ENCODE results near the gene SLC3A2. TPM values are rescaled to one million over a fixed set of nuclear protein-coding genes. Genes with fewer than 3 reads are reported as not detected.
A peak's percentile ranks its signal among the peaks of the same experiment; 100 is the strongest.
"Not testable (repeated sequence)": the region's sequence is repeated elsewhere in the genome, so short reads cannot be mapped to it uniquely, and the experiment has no call there.

Gene SLC3A2
- total and polyA plus RNA-seq, 4 experiments from 2014 or later, result 157 to 226 (median 210) TPM

- peak overlapping the region; percentile 78 for H3K27ac ChIP-seq (ENCODE audit: low read depth, low read length)
- ChIA-PET POLR2A (ENCODE audit: partially characterized antibody) (interaction anchor here (0.6 to 10.3 kb wide), 42 partner anchors 10 to 1888 kb away, joined by 3 to 667 read pairs (median 11); partner anchors contain the start of genes B3GAT3, BSCL2, C11orf98 and CSKMT), CTCF (ENCODE audit: partially characterized antibody) (interaction anchor here (0.9 to 5.2 kb wide), 12 partner anchors 9 to 432 kb away, joined by 3 to 72 read pairs (median 4); partner anchors contain the start of genes SLC3A2, TMEM179B, WDR74 and ZBTB3)
- peak overlapping the region; percentile 93 to 98 (median 95) for H3K27ac Mint-ChIP-seq
- H3K36me3 ChIP-seq (ENCODE audit: insufficient read depth, low read length), result peaks cover 31% of the 10 kb centered on the region
- peaks cover 0 to 6% (median 0%) of the 10 kb centered on the region in 8 donors for H3K9me3 Mint-ChIP-seq
- peak in 1 of 5 donors; percentile 29 for DNase-seq
- H3K4me1 ChIP-seq (ENCODE audit: insufficient read depth, low read length), result peaks cover 51% of the 10 kb centered on the region
- H3K27me3 ChIP-seq (ENCODE audit: insufficient read depth, low read length), result no peaks in the 10 kb centered on the region
- H3K4me1 Mint-ChIP-seq, result peaks cover 41 to 61% (median 52%) of the 10 kb centered on the region in 4 donors
- H3K4me3 Mint-ChIP-seq, result peak overlapping the region; percentile 95 to 99 (median 96)
- peaks cover 33 to 47% of the 10 kb centered on the region in 2 donors for H3K36me3 Mint-ChIP-seq
- H3K4me3 ChIP-seq (ENCODE audit: low read length in 2 of 2), result peak overlapping the region; percentile 72 to 91
- intact Hi-C loops (cut with micrococcal nuclease), result loop anchor here (1.0 to 10.0 kb wide), 7 partner anchors 24 to 302 kb away; partner anchors contain the start of genes HNRNPUL2, NXF1, STX5 and TEX54
- H3K27me3 Mint-ChIP-seq, result no peaks in the 10 kb centered on the region
- H3K9me3 ChIP-seq (ENCODE audit: control insufficient read depth in 1 of 2, low read length in 2 of 2), result no peaks in the 10 kb centered on the region
Measured at GRCh38 chr11:62856333-62856895, 24.3 kb upstream of the SLC3A2 start.

GRCh38 chr11:62857541-62857982 is 23.1 kb upstream of the SLC3A2 start:
- Histone ChIP-seq H3K27ac (ENCODE audit: low read depth, low read length) (no peak overlapping the region), H3K9me3 (ENCODE audit: control insufficient read depth in 1 of 2, low read length in 2 of 2) (no peaks in the 10 kb centered on the region), H3K4me3 (ENCODE audit: low read length in 2 of 2) (no peak overlapping the region), H3K4me1 (ENCODE audit: insufficient read depth, low read length) (peaks cover 48% of the 10 kb centered on the region), H3K36me3 (ENCODE audit: insufficient read depth, low read length) (peaks cover 20% of the 10 kb centered on the region), H3K27me3 (ENCODE audit: insufficient read depth, low read length) (no peaks in the 10 kb centered on the region)
- H3K36me3 Mint-ChIP-seq, result peaks cover 24 to 35% of the 10 kb centered on the region in 2 donors
- peak overlapping the region in 7 of 8 donors; percentile 15 to 98 (median 57) for H3K4me3 Mint-ChIP-seq
- peaks cover 36 to 53% (median 44%) of the 10 kb centered on the region in 4 donors for H3K4me1 Mint-ChIP-seq
- peaks cover 0 to 6% (median 0%) of the 10 kb centered on the region in 8 donors for H3K9me3 Mint-ChIP-seq
- CTCF ChIA-PET (ENCODE audit: partially characterized antibody), result interaction anchor here (0.9 to 5.2 kb wide), 5 partner anchors 27 to 433 kb away, joined by 3 to 72 read pairs (median 6); partner anchors contain the start of gene TMEM179B
- no peak for DNase-seq
- POLR2A ChIA-PET (ENCODE audit: partially characterized antibody), result interaction anchor here (0.9 to 10.3 kb wide), 11 partner anchors 14 to 285 kb away, joined by 3 to 667 read pairs (median 60); partner anchors contain the start of genes C11orf98, CSKMT, GNG3 and LBHD1
- intact Hi-C loops (cut with micrococcal nuclease), result loop anchor here (10.0 kb wide), 1 partner anchor 303 kb away; no protein-coding TSS in a partner anchor
- H3K27ac Mint-ChIP-seq, result peak overlapping the region in 4 of 7 donors; percentile 45 to 93 (median 70)
- no peaks in the 10 kb centered on the region for H3K27me3 Mint-ChIP-seq

DNA sequence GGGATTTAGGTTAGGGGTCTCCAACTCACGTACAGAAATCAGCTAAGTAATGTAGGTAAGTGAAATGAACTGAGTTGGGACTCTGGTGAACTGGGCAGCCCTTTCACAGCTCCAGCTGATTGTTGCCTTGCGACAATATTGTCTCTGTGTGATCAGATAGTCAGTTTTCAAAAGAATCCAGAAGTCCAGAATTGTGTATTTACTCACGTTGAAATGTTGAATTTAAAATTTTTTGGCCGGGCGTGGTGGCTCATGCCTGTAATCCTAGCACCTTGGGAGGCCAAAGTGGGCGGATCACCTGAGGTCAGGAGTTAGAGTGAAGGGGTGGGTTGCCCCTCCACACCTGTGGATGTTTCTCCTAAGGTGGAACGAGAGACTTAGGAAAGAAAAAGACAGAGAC is 22.5 kb upstream of the SLC3A2 start:
- H3K4me1 Mint-ChIP-seq, result peaks cover 33 to 50% (median 41%) of the 10 kb centered on the region in 4 donors
- H3K27ac Mint-ChIP-seq, result peak overlapping the region in 2 of 7 donors; percentile 22 to 80

DNA sequence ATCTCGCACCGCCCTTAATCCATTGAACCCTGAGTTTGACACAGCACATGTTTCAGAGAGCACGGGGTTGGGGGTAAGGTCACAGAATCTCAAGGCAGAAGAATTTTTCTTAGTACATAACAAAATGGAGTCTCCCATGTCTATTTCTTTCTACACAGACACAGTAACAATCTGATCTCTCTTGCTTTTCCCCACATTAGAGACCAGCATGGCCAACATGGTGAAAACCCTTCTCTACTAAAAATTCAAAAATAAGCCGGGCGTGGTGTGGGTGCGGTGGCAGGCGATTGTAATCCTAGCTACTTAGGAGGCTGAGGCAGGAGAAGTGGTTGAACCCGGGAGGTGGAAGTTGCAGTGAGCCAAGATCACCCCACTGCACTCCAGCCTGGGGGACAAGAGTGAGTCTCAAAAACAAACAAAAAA is 21.4 kb upstream of the SLC3A2 start:
- H3K27ac Mint-ChIP-seq, result peak overlapping the region in 2 of 7 donors; percentile 11 to 45
- peaks cover 30% of the 10 kb centered on the region for H3K4me1 ChIP-seq (ENCODE audit: insufficient read depth, low read length)
- H3K36me3 Mint-ChIP-seq, result peaks cover 7 to 18% of the 10 kb centered on the region in 2 donors
- H3K27me3 ChIP-seq (ENCODE audit: insufficient read depth, low read length); H3K36me3 ChIP-seq (ENCODE audit: insufficient read depth, low read length); H3K27ac ChIP-seq (ENCODE audit: low read depth, low read length); DNase-seq; POLR2A ChIA-PET (ENCODE audit: partially characterized antibody); H3K9me3 ChIP-seq (ENCODE audit: control insufficient read depth in 1 of 2, low read length in 2 of 2); CTCF ChIA-PET (ENCODE audit: partially characterized antibody); H3K4me3 Mint-ChIP-seq; H3K4me3 ChIP-seq (ENCODE audit: low read length in 2 of 2); H3K9me3 Mint-ChIP-seq; H3K27me3 Mint-ChIP-seq: not testable (repeated sequence)
- intact Hi-C loops (cut with micrococcal nuclease), result loop anchor here (10.0 kb wide), 1 partner anchor 304 kb away; no protein-coding TSS in a partner anchor
- H3K4me1 Mint-ChIP-seq, result peaks cover 22 to 39% (median 30%) of the 10 kb centered on the region in 4 donors

More for the DNA sequence above, 22.5 kb upstream of the SLC3A2 start:
- Histone ChIP-seq H3K4me1 (ENCODE audit: insufficient read depth, low read length) (peaks cover 41% of the 10 kb centered on the region), H3K9me3 (ENCODE audit: control insufficient read depth in 1 of 2, low read length in 2 of 2) (no peaks in the 10 kb centered on the region), H3K27me3 (ENCODE audit: insufficient read depth, low read length) (no peaks in the 10 kb centered on the region), H3K27ac (ENCODE audit: low read depth, low read length) (no peak overlapping the region), H3K36me3 (ENCODE audit: insufficient read depth, low read length) (peaks cover 13% of the 10 kb centered on the region), H3K4me3 (ENCODE audit: low read length in 2 of 2) (no peak overlapping the region)
- intact Hi-C loops (cut with micrococcal nuclease), result loop anchor here (10.0 kb wide), 1 partner anchor 303 kb away; no protein-coding TSS in a partner anchor
- CTCF ChIA-PET (ENCODE audit: partially characterized antibody), result interaction anchor here (1.3 to 5.2 kb wide), 3 partner anchors 26 to 86 kb away, joined by 4 to 72 read pairs (median 7); partner anchors contain the start of gene TMEM179B
- no peaks in the 10 kb centered on the region for H3K27me3 Mint-ChIP-seq
- POLR2A ChIA-PET (ENCODE audit: partially characterized antibody), result interaction anchor here (0.9 to 10.3 kb wide), 7 partner anchors 15 to 286 kb away, joined by 3 to 667 read pairs (median 6); partner anchors contain the start of genes C11orf98, CSKMT, LBHD1 and SLC3A2
- H3K36me3 Mint-ChIP-seq, result peaks cover 18 to 29% of the 10 kb centered on the region in 2 donors
- no peak for DNase-seq
- H3K9me3 Mint-ChIP-seq, result peaks cover 0 to 6% (median 0%) of the 10 kb centered on the region in 8 donors
- H3K4me3 Mint-ChIP-seq, result peak overlapping the region in 4 of 8 donors; percentile 26 to 73 (median 54)

GRCh38 chr11:62860835-62861563 is 19.7 kb upstream of the SLC3A2 start:
- POLR2A ChIA-PET (ENCODE audit: partially characterized antibody), result interaction anchor here (0.9 to 5.8 kb wide), 6 partner anchors 18 to 270 kb away, joined by 3 to 54 read pairs (median 20); partner anchors contain the start of genes HNRNPUL2, SLC3A2, TMEM179B and TTC9C
- Histone ChIP-seq H3K4me3 (ENCODE audit: low read length in 2 of 2) (no peak overlapping the region), H3K4me1 (ENCODE audit: insufficient read depth, low read length) (peaks cover 23% of the 10 kb centered on the region), H3K36me3 (ENCODE audit: insufficient read depth, low read length) (no peaks in the 10 kb centered on the region), H3K27me3 (ENCODE audit: insufficient read depth, low read length) (no peaks in the 10 kb centered on the region), H3K9me3 (ENCODE audit: control insufficient read depth in 1 of 2, low read length in 2 of 2) (no peaks in the 10 kb centered on the region), H3K27ac (ENCODE audit: low read depth, low read length) (no peak overlapping the region)
- peaks cover 0 to 1% of the 10 kb centered on the region in 2 donors for H3K36me3 Mint-ChIP-seq
- intact Hi-C loops (cut with micrococcal nuclease), result loop anchor here (5.0 kb wide), 1 partner anchor 269 kb away; the partner anchor contains the start of gene TUT1
- H3K9me3 Mint-ChIP-seq, result no peaks in the 10 kb centered on the region
- H3K4me1 Mint-ChIP-seq, result peaks cover 11 to 25% (median 18%) of the 10 kb centered on the region in 4 donors
- H3K4me3 Mint-ChIP-seq, result no peak overlapping the region
- H3K27me3 Mint-ChIP-seq, result no peaks in the 10 kb centered on the region
- DNase-seq, result no peak
- H3K27ac Mint-ChIP-seq, result peak overlapping the region in 2 of 7 donors; percentile 37 to 72
- CTCF ChIA-PET (ENCODE audit: partially characterized antibody), result interaction anchor here (0.7 to 6.9 kb wide), 21 partner anchors 7 to 436 kb away, joined by 3 to 105 read pairs (median 4); partner anchors contain the start of genes C11orf98, CSKMT, POLR2G and SLC3A2

DNA sequence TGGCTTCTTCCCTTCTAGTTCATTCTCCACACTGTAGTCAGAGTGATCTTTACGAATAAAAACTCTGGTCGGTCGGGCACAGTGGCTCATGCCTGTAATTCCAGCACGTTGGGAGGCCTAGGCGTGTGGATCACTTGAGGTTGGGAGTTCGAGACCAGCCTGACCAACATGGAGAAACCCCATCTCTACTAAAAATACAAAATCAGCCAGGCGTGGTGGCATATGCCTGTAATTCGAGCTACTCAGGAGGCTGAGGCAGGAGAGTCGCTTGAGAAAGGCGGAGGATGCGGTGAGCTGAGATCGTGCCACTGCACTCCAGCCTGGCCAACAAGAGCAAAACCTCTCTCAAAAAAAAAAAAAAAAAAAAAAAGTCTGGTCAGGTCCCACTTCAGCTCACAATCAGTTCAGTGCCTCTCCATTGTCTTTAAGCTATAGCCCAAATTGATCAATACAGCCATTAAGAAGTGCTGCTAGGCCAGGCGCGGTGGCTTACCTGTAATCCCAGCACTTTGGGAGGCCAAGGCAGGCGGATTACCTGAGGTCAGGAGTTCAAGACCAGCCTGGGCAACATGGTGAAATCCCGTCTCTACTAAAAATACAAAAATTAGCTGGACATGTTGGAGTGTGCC is 19.0 kb upstream of the SLC3A2 start:
- ChIA-PET CTCF (ENCODE audit: partially characterized antibody) (interaction anchor here (0.6 to 6.9 kb wide), 31 partner anchors 8 to 437 kb away, joined by 3 to 105 read pairs (median 4); partner anchors contain the start of genes C11orf98, CSKMT, POLR2G and SLC3A2), POLR2A (ENCODE audit: partially characterized antibody) (interaction anchor here (0.7 to 5.8 kb wide), 8 partner anchors 19 to 270 kb away, joined by 3 to 54 read pairs (median 7); partner anchors contain the start of genes HNRNPUL2, SLC3A2, TMEM179B and TMEM223)
- not testable (repeated sequence) for H3K36me3 Mint-ChIP-seq; H3K4me3 Mint-ChIP-seq; H3K9me3 ChIP-seq (ENCODE audit: control insufficient read depth in 1 of 2, low read length in 2 of 2); H3K4me3 ChIP-seq (ENCODE audit: low read length in 2 of 2); H3K9me3 Mint-ChIP-seq; H3K27me3 Mint-ChIP-seq; H3K27ac ChIP-seq (ENCODE audit: low read depth, low read length); H3K27ac Mint-ChIP-seq; DNase-seq; H3K36me3 ChIP-seq (ENCODE audit: insufficient read depth, low read length); H3K27me3 ChIP-seq (ENCODE audit: insufficient read depth, low read length)
- H3K4me1 ChIP-seq (ENCODE audit: insufficient read depth, low read length), result peaks cover 16% of the 10 kb centered on the region
- intact Hi-C loops (cut with micrococcal nuclease), result loop anchor here (1.0 to 5.0 kb wide), 6 partner anchors 19 to 481 kb away; partner anchors contain the start of genes EML3, ROM1, SLC3A2 and TUT1
- H3K4me1 Mint-ChIP-seq, result peaks cover 7 to 19% (median 12%) of the 10 kb centered on the region in 4 donors

Measured in CD4-positive, alpha-beta memory T cell (primary cell).